SHP77 treated with DMSO at 0.1 percent for 48 hours (cell line): ENCODE data around the gene SLC8B1.

ENCODE experiments used
- DNase-seq: peaks from one replicate; lab custom pipeline; 2025; lab: John Stamatoyannopoulos, UW

The SLC8B1 gene

GRCh38 chr12:113334786-113335539, at the start of gene SLC8B1:
Gene SLC8B1 (minus strand): TSS chr12:113335109. CDS start chr12:113332878, 2,231 bp downstream.
- DNase-seq, result peak; percentile 87

GRCh38 chr12:113382206-113382605, 47.3 kb upstream of the SLC8B1 start:
- DNase-seq, result no peak

- no peak for DNase-seq
These were observed 46.3 kb upstream of the SLC8B1 start for GRCh38 chr12:113381220-113381619.

- DNase-seq, result no peak
These were observed 43.4 kb upstream of the SLC8B1 start for GRCh38 chr12:113378291-113378690.

- no peak for DNase-seq
These were observed 40.0 kb upstream of the SLC8B1 start for GRCh38 chr12:113374823-113375428.

- no peak for DNase-seq
These were observed 39.1 kb upstream of the SLC8B1 start for GRCh38 chr12:113373969-113374368.

GRCh38 chr12:113373440-113373839, 38.5 kb upstream of the SLC8B1 start:
- DNase-seq, result no peak

- DNase-seq, result no peak
These were observed 37.5 kb upstream of the SLC8B1 start for GRCh38 chr12:113372371-113372770.

- no peak for DNase-seq
These were observed 36.9 kb upstream of the SLC8B1 start for GRCh38 chr12:113371808-113372207.

GRCh38 chr12:113370923-113371682, 36.2 kb upstream of the SLC8B1 start:
- no peak for DNase-seq

GRCh38 chr12:113369391-113369985, 34.6 kb upstream of the SLC8B1 start:
- DNase-seq, result no peak

- DNase-seq, result no peak
These were observed 33.4 kb upstream of the SLC8B1 start for GRCh38 chr12:113368331-113368730.

GRCh38 chr12:113366827-113367226, 31.9 kb upstream of the SLC8B1 start:
- no peak for DNase-seq

GRCh38 chr12:113365639-113366395, 30.9 kb upstream of the SLC8B1 start:
- DNase-seq, result no peak

- no peak for DNase-seq
These were observed 29.8 kb upstream of the SLC8B1 start for GRCh38 chr12:113364698-113365097.

- no peak for DNase-seq
These were observed 26.9 kb upstream of the SLC8B1 start for GRCh38 chr12:113361574-113362370.

GRCh38 chr12:113359939-113360748, 25.2 kb upstream of the SLC8B1 start:
- DNase-seq, result no peak

- DNase-seq, result no peak
These were observed 24.4 kb upstream of the SLC8B1 start for GRCh38 chr12:113359133-113359938.
